ENCODE results near the gene CLIC3.

The CLIC3 gene

GRCh38 chr9:136951541-136952320 lies 44.6 kb downstream of the CLIC3 start, which contains the start of gene LCN12:
LCN12 (plus strand) TSS chr9:136952273; CDS start chr9:136952328, 55 bp downstream.
- DNase-seq (ENCODE audit: low spot score), result no peak

DNA sequence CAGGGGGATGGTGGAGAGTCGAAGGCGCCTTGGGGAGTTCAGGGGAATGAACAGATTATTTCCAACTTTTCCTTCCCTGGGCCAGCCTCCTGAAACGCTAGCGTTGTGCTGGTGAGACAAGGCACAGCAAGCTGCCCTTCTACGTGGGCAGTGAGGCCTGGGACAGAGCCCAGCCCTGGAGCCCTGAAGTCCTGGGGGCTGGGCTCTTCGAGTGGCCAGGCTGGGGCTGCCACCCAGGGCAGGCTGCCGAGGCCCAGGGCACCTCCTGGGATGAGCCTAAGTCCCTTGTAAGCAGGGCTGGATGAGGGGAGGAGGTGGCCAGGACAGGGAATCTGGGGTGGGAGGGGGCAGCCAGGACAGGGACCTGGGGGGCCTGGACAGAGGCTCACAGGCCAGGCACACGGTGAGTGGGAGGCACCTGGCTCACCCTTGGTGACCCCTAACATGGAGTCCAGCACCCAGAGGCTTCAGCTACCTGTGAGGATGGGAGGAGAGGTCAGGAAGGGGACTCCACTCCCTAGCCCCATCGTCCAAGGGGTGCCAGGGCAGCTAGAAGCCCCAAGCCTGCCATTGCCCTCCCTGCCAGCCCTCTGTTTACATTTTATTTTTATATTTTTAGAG lies 45.6 kb downstream of the CLIC3 start:
- DNase-seq (ENCODE audit: low spot score), result no peak

- peak; percentile 100 for DNase-seq (ENCODE audit: low spot score)
Measured at GRCh38 chr9:136949817-136950655, 46.3 kb downstream of the CLIC3 start.

- no peak for DNase-seq (ENCODE audit: low spot score)
Measured at GRCh38 chr9:136949239-136949816, 47.0 kb downstream of the CLIC3 start.

DNA sequence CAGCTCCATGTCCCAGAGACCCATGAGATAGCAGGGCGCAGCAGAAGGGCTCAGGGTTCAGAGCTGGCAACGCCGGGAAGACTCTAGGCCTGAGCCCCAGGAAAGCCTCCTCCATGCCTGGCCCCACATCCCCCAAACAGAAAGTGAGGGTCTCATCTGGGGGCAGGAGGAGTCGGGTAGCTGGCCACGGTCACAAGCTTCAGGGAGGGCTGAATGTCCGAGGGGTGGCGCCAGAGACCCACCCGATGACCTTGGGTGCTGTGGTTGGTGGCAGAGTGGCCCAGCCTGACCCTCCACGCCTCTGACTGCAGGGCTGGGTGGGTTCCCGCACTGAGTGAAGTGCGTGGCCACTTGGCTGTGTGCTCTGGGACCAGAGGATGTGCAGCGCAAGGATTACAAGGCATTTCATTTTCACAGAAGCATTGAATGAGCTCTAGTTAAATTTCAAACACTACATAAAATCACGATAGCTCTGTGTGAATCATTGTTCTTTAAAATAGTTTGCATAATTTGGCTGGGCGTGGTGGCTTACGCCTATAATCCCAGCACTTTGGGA lies 48.3 kb downstream of the CLIC3 start:
- no peak for DNase-seq (ENCODE audit: low spot score)

DNA sequence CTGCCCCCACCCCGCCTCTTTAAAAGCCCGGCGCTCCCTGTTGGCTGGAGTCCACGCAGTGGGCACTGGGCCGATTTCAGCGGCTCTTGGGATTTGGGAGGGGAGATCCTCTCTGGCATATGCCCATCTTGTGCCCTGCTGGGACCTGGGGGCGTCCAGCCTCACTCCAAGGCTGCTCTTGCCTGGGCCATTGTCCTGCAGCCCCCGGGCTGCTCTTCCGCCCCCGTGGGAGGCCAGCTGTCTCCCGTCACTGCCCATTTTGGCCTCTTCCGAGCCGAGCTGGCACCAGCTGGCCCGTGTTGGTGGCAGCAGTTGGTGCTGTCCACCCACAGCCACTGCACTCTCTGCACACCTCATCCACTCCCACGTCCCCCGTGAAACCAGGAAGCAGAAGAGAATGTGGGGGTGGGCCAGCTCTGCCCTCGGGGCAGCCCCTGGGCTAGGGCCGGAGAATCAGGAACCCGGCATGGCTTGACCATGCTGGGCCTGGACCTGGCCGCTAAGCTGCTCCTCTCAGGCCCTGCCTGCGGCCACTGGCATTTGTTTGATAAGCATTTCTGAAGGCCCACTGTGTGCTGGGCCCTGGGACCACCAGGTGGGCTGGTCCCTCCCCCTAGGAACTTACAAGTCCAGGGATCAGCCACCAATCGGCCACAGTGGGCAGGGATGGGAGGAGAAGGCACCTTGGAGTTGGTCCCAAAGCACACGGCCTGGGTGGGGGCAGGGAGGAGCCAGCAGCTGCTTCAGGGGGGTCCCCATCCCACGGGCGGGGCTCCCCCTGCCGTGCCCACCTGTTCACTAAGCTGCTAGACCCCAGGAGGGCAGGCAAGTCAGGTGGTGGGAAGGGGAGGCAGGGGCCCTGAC lies 49.1 kb downstream of the CLIC3 start:
- no peak for DNase-seq (ENCODE audit: low spot score)

- no peak for DNase-seq (ENCODE audit: low spot score)
Measured at GRCh38 chr9:136946228-136947027, 49.9 kb downstream of the CLIC3 start.

- DNase-seq (ENCODE audit: low spot score), result no peak
Measured at GRCh38 chr9:136945333-136946227, 50.8 kb downstream of the CLIC3 start.
